ENCODE measurements around the gene RTP2.

The RTP2 gene

GRCh38 chr3:187708696-187709095 lies 6.3 kb upstream of the RTP2 start:
- H3K36me3 ChIP-seq (ENCODE audit: control insufficient read depth in 1 of 2, insufficient read depth in 2 of 2, low read length in 2 of 2), result no peaks in the 10 kb centered on the region
- H3K4me3 ChIP-seq (ENCODE audit: low read depth in 1 of 2, low read length in 2 of 2), result no peak overlapping the region
- H3K27me3 ChIP-seq (ENCODE audit: low read depth, low read length), result no peaks in the 10 kb centered on the region
- H3K27ac ChIP-seq (ENCODE audit: low read length), result no peak overlapping the region
- H3K4me1 ChIP-seq (ENCODE audit: control insufficient read depth in 1 of 2, insufficient read depth in 2 of 2, low read length in 2 of 2), result no peaks in the 10 kb centered on the region
- no peaks in the 10 kb centered on the region for H3K9me3 ChIP-seq (ENCODE audit: control insufficient read depth in 1 of 2, low read length in 2 of 2)

- Histone ChIP-seq H3K27me3 (ENCODE audit: low read depth, low read length) (no peaks in the 10 kb centered on the region), H3K9me3 (ENCODE audit: control insufficient read depth in 1 of 2, low read length in 2 of 2) (no peaks in the 10 kb centered on the region), H3K4me3 (ENCODE audit: low read depth in 1 of 2, low read length in 2 of 2) (no peak overlapping the region), H3K36me3 (ENCODE audit: control insufficient read depth in 1 of 2, insufficient read depth in 2 of 2, low read length in 2 of 2) (no peaks in the 10 kb centered on the region), H3K4me1 (ENCODE audit: control insufficient read depth in 1 of 2, insufficient read depth in 2 of 2, low read length in 2 of 2) (no peaks in the 10 kb centered on the region), H3K27ac (ENCODE audit: low read length) (no peak overlapping the region)
Observed at GRCh38 chr3:187706971-187707370, 4.6 kb upstream of the RTP2 start.

- no peak overlapping the region for H3K27ac ChIP-seq (ENCODE audit: low read length)
- no peaks in the 10 kb centered on the region for H3K4me1 ChIP-seq (ENCODE audit: control insufficient read depth in 1 of 2, insufficient read depth in 2 of 2, low read length in 2 of 2)
- H3K36me3 ChIP-seq (ENCODE audit: control insufficient read depth in 1 of 2, insufficient read depth in 2 of 2, low read length in 2 of 2), result no peaks in the 10 kb centered on the region
Observed at GRCh38 chr3:187705164-187705563, 2.8 kb upstream of the RTP2 start.

GRCh38 chr3:187700249-187700648 lies 2.1 kb downstream of the RTP2 start:
- H3K4me3 ChIP-seq (ENCODE audit: low read depth in 1 of 2, low read length in 2 of 2), result no peak overlapping the region
- no peaks in the 10 kb centered on the region for H3K4me1 ChIP-seq (ENCODE audit: control insufficient read depth in 1 of 2, insufficient read depth in 2 of 2, low read length in 2 of 2)
- H3K36me3 ChIP-seq (ENCODE audit: control insufficient read depth in 1 of 2, insufficient read depth in 2 of 2, low read length in 2 of 2), result no peaks in the 10 kb centered on the region
- H3K27me3 ChIP-seq (ENCODE audit: low read depth, low read length), result no peaks in the 10 kb centered on the region
- H3K9me3 ChIP-seq (ENCODE audit: control insufficient read depth in 1 of 2, low read length in 2 of 2), result no peaks in the 10 kb centered on the region
- no peak overlapping the region for H3K27ac ChIP-seq (ENCODE audit: low read length)

More at GRCh38 chr3:187705164-187705563, 2.8 kb upstream of the RTP2 start:
- H3K4me3 ChIP-seq (ENCODE audit: low read depth in 1 of 2, low read length in 2 of 2), result no peak overlapping the region
- H3K27me3 ChIP-seq (ENCODE audit: low read depth, low read length), result no peaks in the 10 kb centered on the region
- H3K9me3 ChIP-seq (ENCODE audit: control insufficient read depth in 1 of 2, low read length in 2 of 2), result no peaks in the 10 kb centered on the region

GRCh38 chr3:187698499-187699399 lies 3.6 kb downstream of the RTP2 start:
- H3K4me1 ChIP-seq (ENCODE audit: control insufficient read depth in 1 of 2, insufficient read depth in 2 of 2, low read length in 2 of 2), result no peaks in the 10 kb centered on the region
- H3K36me3 ChIP-seq (ENCODE audit: control insufficient read depth in 1 of 2, insufficient read depth in 2 of 2, low read length in 2 of 2), result no peaks in the 10 kb centered on the region
- H3K9me3 ChIP-seq (ENCODE audit: control insufficient read depth in 1 of 2, low read length in 2 of 2), result no peaks in the 10 kb centered on the region
- no peaks in the 10 kb centered on the region for H3K27me3 ChIP-seq (ENCODE audit: low read depth, low read length)
- H3K4me3 ChIP-seq (ENCODE audit: low read depth in 1 of 2, low read length in 2 of 2), result no peak overlapping the region
- H3K27ac ChIP-seq (ENCODE audit: low read length), result no peak overlapping the region

- Histone ChIP-seq H3K4me1 (ENCODE audit: control insufficient read depth in 1 of 2, insufficient read depth in 2 of 2, low read length in 2 of 2) (no peaks in the 10 kb centered on the region), H3K4me3 (ENCODE audit: low read depth in 1 of 2, low read length in 2 of 2) (no peak overlapping the region), H3K9me3 (ENCODE audit: control insufficient read depth in 1 of 2, low read length in 2 of 2) (no peaks in the 10 kb centered on the region), H3K27ac (ENCODE audit: low read length) (no peak overlapping the region), H3K36me3 (ENCODE audit: control insufficient read depth in 1 of 2, insufficient read depth in 2 of 2, low read length in 2 of 2) (no peaks in the 10 kb centered on the region), H3K27me3 (ENCODE audit: low read depth, low read length) (no peaks in the 10 kb centered on the region)
Observed at GRCh38 chr3:187696021-187696420, 6.3 kb downstream of the RTP2 start.

- Histone ChIP-seq H3K4me1 (ENCODE audit: control insufficient read depth in 1 of 2, insufficient read depth in 2 of 2, low read length in 2 of 2) (no peaks in the 10 kb centered on the region), H3K4me3 (ENCODE audit: low read depth in 1 of 2, low read length in 2 of 2) (no peak overlapping the region)
Observed at GRCh38 chr3:187695449-187695848, 6.9 kb downstream of the RTP2 start.

GRCh38 chr3:187694801-187695200 lies 7.6 kb downstream of the RTP2 start:
- Histone ChIP-seq H3K9me3 (ENCODE audit: control insufficient read depth in 1 of 2, low read length in 2 of 2) (no peaks in the 10 kb centered on the region), H3K4me3 (ENCODE audit: low read depth in 1 of 2, low read length in 2 of 2) (no peak overlapping the region), H3K36me3 (ENCODE audit: control insufficient read depth in 1 of 2, insufficient read depth in 2 of 2, low read length in 2 of 2) (no peaks in the 10 kb centered on the region), H3K27ac (ENCODE audit: low read length) (no peak overlapping the region), H3K27me3 (ENCODE audit: low read depth, low read length) (no peaks in the 10 kb centered on the region), H3K4me1 (ENCODE audit: control insufficient read depth in 1 of 2, insufficient read depth in 2 of 2, low read length in 2 of 2) (no peaks in the 10 kb centered on the region)

More at GRCh38 chr3:187695449-187695848, 6.9 kb downstream of the RTP2 start:
- H3K27ac ChIP-seq (ENCODE audit: low read length), result no peak overlapping the region
- H3K27me3 ChIP-seq (ENCODE audit: low read depth, low read length), result no peaks in the 10 kb centered on the region
- H3K36me3 ChIP-seq (ENCODE audit: control insufficient read depth in 1 of 2, insufficient read depth in 2 of 2, low read length in 2 of 2), result no peaks in the 10 kb centered on the region
- H3K9me3 ChIP-seq (ENCODE audit: control insufficient read depth in 1 of 2, low read length in 2 of 2), result no peaks in the 10 kb centered on the region

- Histone ChIP-seq H3K27me3 (ENCODE audit: low read depth, low read length) (no peaks in the 10 kb centered on the region), H3K9me3 (ENCODE audit: control insufficient read depth in 1 of 2, low read length in 2 of 2) (no peaks in the 10 kb centered on the region), H3K4me3 (ENCODE audit: low read depth in 1 of 2, low read length in 2 of 2) (no peak overlapping the region), H3K4me1 (ENCODE audit: control insufficient read depth in 1 of 2, insufficient read depth in 2 of 2, low read length in 2 of 2) (no peaks in the 10 kb centered on the region), H3K36me3 (ENCODE audit: control insufficient read depth in 1 of 2, insufficient read depth in 2 of 2, low read length in 2 of 2) (no peaks in the 10 kb centered on the region), H3K27ac (ENCODE audit: low read length) (no peak overlapping the region)
Observed at GRCh38 chr3:187693431-187693830, 8.9 kb downstream of the RTP2 start.

- Histone ChIP-seq H3K9me3 (ENCODE audit: control insufficient read depth in 1 of 2, low read length in 2 of 2) (peaks cover 0 to 10% of the 10 kb centered on the region in 2 donors), H3K36me3 (ENCODE audit: control insufficient read depth in 1 of 2, insufficient read depth in 2 of 2, low read length in 2 of 2) (no peaks in the 10 kb centered on the region), H3K27me3 (ENCODE audit: low read depth, low read length) (no peaks in the 10 kb centered on the region), H3K4me3 (ENCODE audit: low read depth in 1 of 2, low read length in 2 of 2) (no peak overlapping the region), H3K4me1 (ENCODE audit: control insufficient read depth in 1 of 2, insufficient read depth in 2 of 2, low read length in 2 of 2) (no peaks in the 10 kb centered on the region), H3K27ac (ENCODE audit: low read length) (no peak overlapping the region)
Observed at GRCh38 chr3:187689984-187690383, 12.4 kb downstream of the RTP2 start.

- Histone ChIP-seq H3K4me3 (ENCODE audit: low read depth in 1 of 2, low read length in 2 of 2) (no peak overlapping the region), H3K9me3 (ENCODE audit: control insufficient read depth in 1 of 2, low read length in 2 of 2) (peaks cover 4 to 13% of the 10 kb centered on the region in 2 donors), H3K27ac (ENCODE audit: low read length) (no peak overlapping the region), H3K36me3 (ENCODE audit: control insufficient read depth in 1 of 2, insufficient read depth in 2 of 2, low read length in 2 of 2) (no peaks in the 10 kb centered on the region), H3K4me1 (ENCODE audit: control insufficient read depth in 1 of 2, insufficient read depth in 2 of 2, low read length in 2 of 2) (no peaks in the 10 kb centered on the region), H3K27me3 (ENCODE audit: low read depth, low read length) (no peaks in the 10 kb centered on the region)
Observed at GRCh38 chr3:187686621-187687273, 15.6 kb downstream of the RTP2 start.

All from muscle layer of duodenum (tissue), 2 donors.